HL-60/S4 treated with retinoic acid at 250 ng/mL for 4 days and 3 days (cell line): ENCODE results near the gene RTF1.
"Not testable (repeated sequence)": the region's sequence is repeated elsewhere in the genome, so short reads cannot be mapped to it uniquely, and the experiment has no call there.

Experiments used
- in situ Hi-C: fragments of 300-500 bp; cut with MboI; formaldehyde crosslinking; loops from 2 replicates; pipeline ENCODE4 v1.7.0; 2022; ENCODE audit warnings: low sequenced_read_pairs

The RTF1 gene

GRCh38 chr15:41416742-41417417 is at the start of gene RTF1:
Gene RTF1 (plus strand): TSS chr15:41417095. CDS start chr15:41417116, 21 bp downstream.
- in situ Hi-C loops: no loop called here

DNA sequence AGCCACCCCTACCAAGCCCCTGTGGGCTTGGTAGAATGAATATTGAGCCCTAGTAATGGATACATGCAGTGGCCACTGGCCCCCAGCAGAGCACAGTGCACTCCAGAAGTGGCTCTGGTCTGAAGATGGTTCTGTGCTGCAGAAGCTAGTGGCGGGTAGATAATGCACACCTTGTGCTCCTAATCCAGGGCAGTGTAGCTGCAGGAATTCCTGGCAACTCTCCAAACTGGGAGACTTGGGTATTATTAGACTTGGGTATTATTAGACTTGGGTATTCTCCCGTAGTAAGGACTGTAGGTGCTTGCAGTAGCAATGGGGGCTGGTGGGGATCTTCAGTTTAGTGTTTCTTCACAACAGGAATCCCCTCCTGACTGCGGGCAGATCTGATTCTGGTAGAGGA is 49.5 kb upstream of the RTF1 start:
- in situ Hi-C loops: no loop called here

- in situ Hi-C loops: no loop called here
These were observed 38.9 kb upstream of the RTF1 start for GRCh38 chr15:41377978-41378377.

- in situ Hi-C loops: not testable (repeated sequence)
These were observed 32.7 kb upstream of the RTF1 start for GRCh38 chr15:41383974-41384749.

- in situ Hi-C loops: no loop called here
These were observed 29.2 kb upstream of the RTF1 start for GRCh38 chr15:41387646-41388045.

- in situ Hi-C loops: no loop called here
These were observed 24.2 kb upstream of the RTF1 start for GRCh38 chr15:41392659-41393058.

DNA sequence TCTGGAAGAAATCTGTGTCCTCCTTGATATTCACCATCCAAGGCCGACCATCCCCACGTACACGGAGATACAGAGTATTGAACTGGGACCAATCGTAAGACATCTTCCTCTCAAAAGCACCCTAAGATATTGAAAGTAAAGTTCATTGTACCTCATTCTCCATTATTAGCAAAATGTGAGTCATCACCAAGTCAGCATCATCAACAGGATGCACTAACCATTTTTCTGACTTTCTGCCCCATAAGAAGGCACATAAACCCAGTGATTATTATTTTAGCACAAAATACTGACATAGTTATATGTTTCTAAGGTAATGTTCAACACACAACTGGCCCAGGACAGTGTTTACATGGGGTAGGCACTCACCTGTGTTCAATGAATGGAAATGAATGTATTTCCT is 22.0 kb upstream of the RTF1 start:
- in situ Hi-C loops: no loop called here

DNA sequence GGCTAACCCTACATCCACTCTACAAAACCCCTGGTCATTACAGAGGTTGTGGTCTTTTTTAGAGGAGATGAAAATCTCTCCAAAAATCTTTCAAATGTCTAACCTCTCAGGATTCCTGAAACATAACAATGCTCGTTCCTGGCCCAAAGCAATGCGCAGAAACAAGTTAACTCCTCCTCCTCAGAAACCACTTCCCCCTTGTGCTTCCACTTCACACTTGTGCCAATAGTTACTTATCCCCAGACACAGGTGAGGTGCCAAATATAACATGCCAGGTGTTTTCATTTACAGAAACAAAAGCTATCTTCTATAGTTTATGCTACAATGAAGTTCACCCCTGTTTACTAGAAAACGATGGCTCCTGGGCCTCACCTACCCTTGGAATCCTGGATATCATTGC is 20.8 kb upstream of the RTF1 start:
- in situ Hi-C loops: no loop called here

DNA sequence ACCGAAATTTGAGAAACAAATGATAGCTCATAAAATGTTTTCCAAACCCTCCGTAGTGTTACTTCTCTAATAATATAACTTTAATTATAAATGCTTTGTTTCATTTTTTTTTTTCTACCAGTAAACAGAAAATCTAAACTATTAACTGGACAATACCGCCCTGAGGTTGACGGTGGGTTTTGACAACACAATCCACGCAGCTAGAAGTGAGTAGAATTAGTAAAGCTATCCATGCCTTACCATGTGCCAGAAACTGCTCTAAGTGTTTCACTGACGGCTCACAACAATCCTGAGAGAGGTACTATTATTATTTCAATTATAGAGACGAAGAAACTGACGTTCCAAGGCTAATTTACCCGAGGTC is 15.0 kb upstream of the RTF1 start:
- in situ Hi-C loops: no loop called here

GRCh38 chr15:41407341-41407740 is 9.6 kb upstream of the RTF1 start:
- in situ Hi-C loops: no loop called here

DNA sequence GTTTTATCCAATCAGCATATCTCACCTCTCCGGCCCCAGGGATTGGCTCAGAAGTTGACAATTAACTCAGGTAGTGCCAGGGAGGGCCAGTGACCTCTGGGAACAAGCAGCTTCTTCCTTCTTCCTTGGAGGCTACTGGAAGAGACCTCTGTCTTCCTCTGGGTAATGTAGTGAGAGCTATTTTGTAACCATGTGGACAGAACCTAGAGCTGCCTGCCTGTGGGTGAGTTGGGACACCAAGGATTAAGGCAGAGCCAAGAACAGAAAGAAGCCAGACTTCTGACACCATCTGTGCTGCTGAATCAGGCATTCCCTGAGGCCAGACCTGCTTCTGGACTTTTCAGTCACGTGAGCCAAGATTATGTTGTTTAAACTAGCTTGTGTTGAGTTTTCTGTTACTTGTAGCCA is 8.7 kb upstream of the RTF1 start:
- in situ Hi-C loops: no loop called here

DNA sequence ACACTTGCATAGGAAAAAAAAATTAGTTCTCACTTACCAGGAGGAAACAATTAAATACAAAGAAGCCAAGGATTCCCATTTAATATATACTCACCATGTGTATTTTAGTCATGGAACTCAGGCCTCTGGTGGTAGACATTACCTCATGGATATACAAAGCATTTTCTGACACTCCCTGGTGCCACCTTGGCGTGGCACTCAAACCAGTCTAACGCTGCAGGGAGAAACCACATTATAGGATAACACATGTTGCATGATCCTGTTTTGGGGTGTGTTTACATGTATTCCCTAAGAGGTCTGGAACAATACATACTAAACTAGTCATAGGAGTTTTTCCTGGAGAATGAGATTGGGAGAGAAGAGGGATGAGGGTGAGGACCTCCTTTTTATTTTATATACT is 5.9 kb upstream of the RTF1 start:
- in situ Hi-C loops: no loop called here

DNA sequence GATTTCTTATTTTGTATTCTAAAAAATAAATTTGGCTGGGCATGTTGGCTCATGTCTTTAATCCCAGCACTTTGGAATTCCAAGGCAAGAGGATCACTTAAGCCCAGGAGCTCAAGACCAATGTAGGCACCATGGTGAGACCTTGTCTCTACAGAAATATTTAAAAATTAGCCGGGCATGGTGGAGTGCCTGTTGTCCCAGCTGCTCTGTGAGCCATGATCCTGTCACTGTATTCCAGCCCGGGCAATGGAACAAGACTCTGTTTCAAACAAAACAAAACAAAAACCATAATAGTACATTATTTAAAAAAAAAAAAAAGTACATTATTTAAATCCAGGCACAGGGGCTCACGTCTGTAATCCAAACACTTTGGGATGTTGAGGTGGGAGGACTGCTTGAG is 5.5 kb upstream of the RTF1 start:
- in situ Hi-C loops: no loop called here

DNA sequence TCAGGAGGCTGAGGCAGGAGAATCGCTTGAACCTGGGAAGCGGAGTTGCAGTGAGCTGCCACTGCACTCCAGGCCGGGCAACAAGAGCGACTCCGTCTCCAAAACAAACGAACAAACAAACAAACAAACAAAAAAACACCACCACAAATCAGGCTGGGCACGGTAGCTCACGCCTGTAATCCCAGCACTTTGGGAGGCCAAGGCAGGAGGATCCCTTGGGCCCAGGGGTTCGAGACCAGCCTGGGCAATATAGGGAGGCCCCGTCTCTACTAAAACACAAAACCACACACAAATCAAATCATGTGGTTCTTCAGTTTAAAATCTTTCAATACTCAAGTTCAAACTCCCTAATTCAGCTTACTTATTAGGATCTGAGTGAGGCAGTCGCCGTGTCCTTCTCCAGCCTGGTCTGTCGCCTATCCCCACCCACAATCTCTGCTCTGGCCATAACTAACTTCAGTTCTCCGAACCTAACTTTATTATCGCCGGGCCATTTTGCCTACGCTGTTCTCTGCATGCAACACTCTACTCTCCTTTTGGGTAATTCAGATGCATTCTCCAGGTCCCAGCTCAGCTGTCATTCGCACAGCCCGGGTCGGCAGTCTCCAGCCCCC is 660 bp upstream of the RTF1 start:
- in situ Hi-C loops: no loop called here

DNA sequence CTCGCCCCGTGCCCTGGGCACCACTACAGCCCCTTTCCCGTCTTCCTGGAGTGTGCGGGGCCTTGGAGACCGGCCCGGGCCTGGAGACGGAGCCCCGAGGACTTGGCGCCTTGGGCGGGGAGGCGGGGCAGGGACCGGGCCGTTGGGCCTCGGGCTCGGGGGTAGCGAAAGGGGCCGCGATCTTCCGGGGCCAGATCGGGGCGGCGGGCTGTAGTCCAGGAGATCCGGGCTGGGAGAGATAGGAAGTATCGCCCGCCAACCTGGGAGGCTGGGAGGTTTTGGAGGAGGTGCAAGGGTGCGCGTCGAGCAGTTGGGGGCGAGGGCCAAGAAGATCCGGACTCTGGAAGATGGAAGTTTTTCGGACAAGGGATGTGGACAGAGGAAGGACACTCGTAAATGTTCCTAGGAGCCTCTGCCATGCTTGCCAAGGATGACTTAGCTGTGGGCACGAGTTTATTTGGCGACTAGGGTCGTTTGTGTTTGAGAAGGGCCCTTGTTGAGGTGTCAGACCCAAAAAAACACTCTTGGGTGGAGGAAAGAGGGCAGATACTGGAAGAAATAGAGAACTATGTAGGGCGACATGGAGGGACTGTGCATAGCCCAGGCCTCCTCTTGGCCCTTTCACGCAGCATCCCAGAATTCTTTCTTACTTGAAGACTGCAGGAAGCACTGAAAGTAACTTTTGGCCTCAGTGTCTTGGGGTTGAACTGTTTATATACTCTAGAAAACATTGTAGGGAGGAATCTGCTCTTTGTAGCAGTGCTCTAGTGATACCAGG is 712 bp downstream of the RTF1 start:
- in situ Hi-C loops: no loop called here

DNA sequence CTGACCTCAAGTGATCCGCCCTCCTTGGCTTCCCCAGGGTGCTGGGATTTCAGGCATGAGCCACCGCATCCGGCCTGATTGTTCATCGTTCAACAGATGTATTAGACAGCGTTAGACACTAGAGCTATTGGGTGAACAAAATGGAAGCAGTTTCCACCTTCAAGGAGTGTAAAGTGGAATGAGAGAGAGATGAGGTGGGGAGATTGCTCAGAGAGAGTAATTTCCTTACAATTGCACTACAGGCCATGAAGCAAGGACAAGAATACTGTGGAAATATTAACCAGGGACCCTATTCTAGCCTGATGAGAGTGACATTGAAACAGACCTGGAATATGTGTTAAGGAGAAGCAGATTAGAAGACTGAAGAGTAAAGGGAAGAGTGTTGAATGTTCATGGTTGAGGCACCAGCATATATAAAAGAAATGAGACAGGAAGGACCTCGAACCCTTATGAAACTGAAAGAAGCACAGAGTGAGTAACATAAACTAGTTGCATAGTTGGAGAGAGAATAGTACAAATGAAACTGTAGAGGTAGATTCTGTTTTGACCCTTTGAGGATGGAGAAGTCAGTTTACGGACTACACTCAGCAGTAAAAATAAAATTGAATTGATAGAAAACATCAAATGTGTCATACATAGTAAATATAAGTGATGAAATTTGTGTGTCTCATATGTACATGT is 7.2 kb downstream of the RTF1 start:
- in situ Hi-C loops: no loop called here

DNA sequence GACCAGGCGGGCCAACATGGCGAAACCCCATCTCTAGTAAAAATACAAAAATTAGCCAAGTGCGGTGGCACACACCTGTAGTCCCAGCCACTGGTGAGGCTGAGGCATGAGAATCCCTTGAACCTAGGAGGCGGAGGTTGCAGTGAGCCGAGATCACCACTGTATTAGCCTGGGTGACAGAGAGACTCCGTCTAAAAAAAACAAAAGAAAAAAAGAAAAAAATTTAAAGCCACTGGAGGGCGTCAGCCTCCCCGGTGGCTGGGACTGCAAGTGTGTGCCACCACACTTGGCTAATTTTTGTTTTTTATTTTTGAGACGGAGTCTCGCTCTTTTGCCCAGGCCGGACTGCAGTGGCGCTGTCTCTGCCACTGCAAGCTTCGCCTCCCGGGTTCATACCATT is 7.9 kb downstream of the RTF1 start:
- in situ Hi-C loops: no loop called here

GRCh38 chr15:41425907-41426306 is 9.0 kb downstream of the RTF1 start:
- in situ Hi-C loops: not testable (repeated sequence)

GRCh38 chr15:41429003-41429890 is 12.4 kb downstream of the RTF1 start:
- in situ Hi-C loops: no loop called here
